Left colon (tissue), 2 donors: ENCODE data around the gene PCDHB12. TPM values are rescaled to one million over a fixed set of nuclear protein-coding genes. Genes with fewer than 3 reads are reported as not detected.
"Not testable (repeated sequence)": the region's sequence is repeated elsewhere in the genome, so short reads cannot be mapped to it uniquely, and the experiment has no call there.

Experiments used
- ATAC-seq: fragments of 200-7000 bp; cut with Tn5 transposase; one replicate; pipeline ENCODE4 v1.9.1; 2020; ENCODE audit warnings: mild to moderate bottlenecking, moderate library complexity
- DNase-seq, 2 donors: peaks; one replicate each; pipeline ENCODE4 v3.0.0-alpha.2; 2020
- intact Hi-C, 2 donors: fragments of 100-400 bp; cut with DNase I in 1 of 2; cut with micrococcal nuclease in 1 of 2; formaldehyde crosslinking; loops; one replicate each; pipeline versions ENCODE4 v1.11.2 to v1.14.0; 2022; cut with DNase I, micrococcal nuclease
- total RNA-seq, 2 donors: library from RNA; stranded (reverse); fragmentation: NEBNext Ultra II Directional; extraction: Animal tissue kit (Norgen Biotek cat#: 25700); gene quantifications; one replicate each; pipeline ENCODE4 v1.2.1, GENCODE V29; 2021
- donor health status: DM: no; HTN: no; CAD: no.
- donor health status: DM: yes; HTN: yes; CAD: no.

PCDHB12 gene
- total RNA-seq, 2 donors from 2014 or later, result 0.24 to 0.42 TPM

DNA sequence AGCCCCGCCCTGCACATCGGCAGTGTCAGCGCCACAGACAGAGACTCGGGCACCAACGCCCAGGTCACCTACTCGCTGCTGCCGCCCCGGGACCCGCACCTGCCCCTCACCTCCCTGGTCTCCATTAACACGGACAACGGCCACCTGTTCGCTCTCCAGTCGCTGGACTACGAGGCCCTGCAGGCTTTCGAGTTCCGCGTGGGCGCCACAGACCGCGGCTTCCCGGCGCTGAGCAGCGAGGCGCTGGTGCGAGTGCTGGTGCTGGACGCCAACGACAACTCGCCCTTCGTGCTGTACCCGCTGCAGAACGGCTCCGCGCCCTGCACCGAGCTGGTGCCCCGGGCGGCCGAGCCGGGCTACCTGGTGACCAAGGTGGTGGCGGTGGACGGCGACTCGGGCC is 38.5 kb downstream of the PCDHB12 start:
- intact Hi-C loops, ATAC-seq, DNase-seq: not testable (repeated sequence)

DNA sequence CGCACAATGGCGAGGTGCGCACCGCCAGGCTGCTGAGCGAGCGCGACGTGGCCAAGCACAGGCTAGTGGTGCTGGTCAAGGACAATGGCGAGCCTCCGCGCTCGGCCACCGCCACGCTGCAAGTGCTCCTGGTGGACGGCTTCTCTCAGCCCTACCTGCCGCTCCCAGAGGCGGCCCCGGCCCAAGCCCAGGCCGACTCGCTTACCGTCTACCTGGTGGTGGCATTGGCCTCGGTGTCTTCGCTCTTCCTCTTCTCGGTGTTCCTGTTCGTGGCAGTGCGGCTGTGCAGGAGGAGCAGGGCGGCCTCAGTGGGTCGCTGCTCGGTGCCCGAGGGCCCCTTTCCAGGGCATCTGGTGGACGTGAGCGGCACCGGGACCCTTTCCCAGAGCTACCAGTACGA is 38.9 kb downstream of the PCDHB12 start:
- ATAC-seq, intact Hi-C loops, DNase-seq: not testable (repeated sequence)

DNA sequence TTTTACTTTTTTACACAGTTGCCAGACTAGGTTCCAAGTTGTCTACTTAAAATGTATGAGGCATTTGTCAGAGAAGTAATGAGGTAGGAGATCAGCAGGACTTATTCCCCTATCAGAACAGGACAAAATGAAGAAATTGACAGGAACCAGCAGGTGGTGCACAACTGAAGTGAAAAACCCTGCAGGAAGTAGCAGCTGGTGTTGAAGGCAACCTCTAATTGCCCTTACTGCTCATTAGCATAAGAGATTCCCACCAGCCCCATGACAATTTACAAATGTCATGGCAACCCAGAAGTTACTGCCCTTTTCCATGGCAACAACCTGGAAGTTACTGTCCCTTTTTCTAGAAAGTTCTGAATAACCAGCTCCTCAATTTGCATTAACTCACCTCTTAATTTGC is 42.1 kb downstream of the PCDHB12 start:
- intact Hi-C loops, result no loop called here
- ATAC-seq (no peak), DNase-seq (no peak)

DNA sequence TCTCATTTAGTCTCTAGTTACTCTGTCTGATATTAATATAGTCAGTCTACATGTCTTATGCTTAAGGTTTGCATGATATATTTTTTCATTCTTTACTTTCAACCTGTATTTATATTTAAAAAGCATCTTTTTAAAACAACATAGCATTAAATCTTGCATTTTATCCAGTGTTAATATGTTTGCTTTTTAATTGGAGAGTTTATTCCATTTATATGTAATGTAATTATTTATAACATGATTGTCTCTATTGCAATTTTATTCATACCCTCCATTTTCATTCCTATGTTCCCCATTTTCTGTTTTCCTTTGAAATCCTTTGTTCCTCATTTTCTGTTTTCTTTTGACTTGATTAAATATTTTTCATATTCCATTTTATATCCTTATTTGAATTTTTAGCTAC is 49.9 kb downstream of the PCDHB12 start:
- no peak for ATAC-seq
- intact Hi-C loops, result no loop called here
- DNase-seq, result no peak

GRCh38 chr5:141258948-141259347 is 50.4 kb downstream of the PCDHB12 start:
- DNase-seq (no peak), ATAC-seq (no peak)
- intact Hi-C loops, result no loop called here

DNA sequence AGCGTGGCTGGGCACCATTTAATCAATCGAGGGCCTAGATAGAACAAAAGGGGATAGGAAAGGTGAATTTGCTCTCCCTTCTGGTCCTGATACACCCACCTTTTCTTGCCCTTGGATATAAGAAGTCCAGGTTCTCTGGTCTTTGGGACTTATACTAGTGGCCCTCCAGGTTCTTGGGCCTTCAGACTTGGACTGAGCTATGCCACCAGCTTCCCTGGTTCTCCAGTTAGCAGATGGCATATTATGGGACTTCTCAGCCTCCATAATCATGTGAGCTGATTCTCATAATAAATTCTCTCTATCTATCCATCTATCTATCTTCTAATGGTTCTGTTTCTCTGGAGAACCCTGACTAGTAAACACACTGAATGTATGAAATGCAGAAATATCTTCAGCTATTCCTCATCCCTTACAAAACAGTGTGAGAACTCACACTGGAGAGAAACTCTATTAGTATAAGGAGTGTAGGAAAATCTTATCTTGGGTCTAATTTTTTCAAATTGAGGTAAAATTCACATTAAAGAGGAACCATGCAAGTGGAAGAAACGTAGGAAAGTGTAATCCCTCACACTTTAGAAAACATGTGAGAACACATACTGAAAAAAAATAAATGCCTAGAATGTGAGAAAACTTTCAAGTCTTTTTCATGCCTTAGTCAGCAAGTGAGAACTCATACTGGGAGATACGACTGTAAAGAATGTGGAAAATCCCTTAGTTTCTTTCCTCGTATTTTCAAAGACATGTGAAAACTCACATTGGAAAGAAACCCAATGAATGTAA is 52.1 kb downstream of the PCDHB12 start:
- DNase-seq, result no peak
- intact Hi-C loops, result no loop called here
- no peak for ATAC-seq

GRCh38 chr5:141261238-141261546 is 52.7 kb downstream of the PCDHB12 start:
- DNase-seq, result no peak
- intact Hi-C loops, result no loop called here
- no peak for ATAC-seq

Other genes with a start within 250 kb of the PCDHB12 start
- under 1 TPM; 0.47 to 0.58 TPM for gene PCDHAC2, start 242.2 kb upstream of the PCDHB12 start, total RNA-seq
- gene PCDHB1, start 157.3 kb upstream of the PCDHB12 start, total RNA-seq, result not detected
- gene PCDHB2, start 114.1 kb upstream of the PCDHB12 start, total RNA-seq, result 1 to 10 TPM; 1.1 to 1.2 TPM
- gene PCDHB3, start 108.2 kb upstream of the PCDHB12 start, total RNA-seq, result 1 to 10 TPM in 1 of 2 donors, under 1 TPM in 1; 0.73 to 1.4 TPM
- gene PCDHB4, start 86.9 kb upstream of the PCDHB12 start, total RNA-seq, result under 1 TPM; 0.46 to 0.81 TPM
- under 1 TPM; 0.31 to 0.56 TPM for gene PCDHB5, start 73.5 kb upstream of the PCDHB12 start, total RNA-seq
- under 1 TPM in 1 of 2 donors, not detected in 1; 0.11 TPM for gene PCDHB6, start 58.7 kb upstream of the PCDHB12 start, total RNA-seq
- gene PCDHB7, start 36.1 kb upstream of the PCDHB12 start, total RNA-seq, result under 1 TPM; 0.12 to 0.34 TPM
- under 1 TPM; 0.59 to 0.67 TPM for gene PCDHB8, start 30.9 kb upstream of the PCDHB12 start, total RNA-seq
- gene PCDHB16, start 26.3 kb upstream of the PCDHB12 start, total RNA-seq, result 1 to 10 TPM in 1 of 2 donors, under 1 TPM in 1; 0.34 to 1.2 TPM
- under 1 TPM; 0.34 to 0.61 TPM for gene PCDHB9, start 21.6 kb upstream of the PCDHB12 start, total RNA-seq
- under 1 TPM; 0.40 to 0.56 TPM for gene PCDHB10, start 16.4 kb upstream of the PCDHB12 start, total RNA-seq
- 1 to 10 TPM in 1 of 2 donors, under 1 TPM in 1; 0.82 to 1.4 TPM for gene PCDHB11, start 9.1 kb upstream of the PCDHB12 start, total RNA-seq
- 1 to 10 TPM; 1.3 to 2.0 TPM for gene PCDHB13, start 5.2 kb downstream of the PCDHB12 start, total RNA-seq
- 1 to 10 TPM; 1.2 to 1.7 TPM for gene PCDHB14, start 14.6 kb downstream of the PCDHB12 start, total RNA-seq
- 1 to 10 TPM in 1 of 2 donors, under 1 TPM in 1; 0.49 to 1.1 TPM for gene PCDHB15, start 36.7 kb downstream of the PCDHB12 start, total RNA-seq
- gene SLC25A2, start 95.3 kb downstream of the PCDHB12 start, total RNA-seq, result 1 to 10 TPM in 1 of 2 donors, under 1 TPM in 1; 0.95 to 1.4 TPM
- 10 to 100 TPM; 52.3 to 66.1 TPM for gene TAF7, start 112.1 kb downstream of the PCDHB12 start, total RNA-seq
- under 1 TPM; 0.31 TPM for gene PCDHGA1, start 121.8 kb downstream of the PCDHB12 start, total RNA-seq
- under 1 TPM; 0.31 to 0.75 TPM for gene PCDHGA2, start 130.0 kb downstream of the PCDHB12 start, total RNA-seq
- gene PCDHGA3, start 135.1 kb downstream of the PCDHB12 start, total RNA-seq, result under 1 TPM; 0.21 to 0.39 TPM
- gene PCDHGB1, start 141.4 kb downstream of the PCDHB12 start, total RNA-seq, result 1 to 10 TPM in 1 of 2 donors, under 1 TPM in 1; 0.79 to 1.1 TPM
- gene PCDHGA4, start 146.3 kb downstream of the PCDHB12 start, total RNA-seq, result under 1 TPM; 0.37 to 0.84 TPM
- 1 to 10 TPM; 1.6 to 1.7 TPM for gene PCDHGB2, start 151.3 kb downstream of the PCDHB12 start, total RNA-seq
- gene PCDHGA5, start 155.4 kb downstream of the PCDHB12 start, total RNA-seq, result 1 to 10 TPM in 1 of 2 donors, under 1 TPM in 1; 0.70 to 1.5 TPM
- 1 to 10 TPM in 1 of 2 donors, under 1 TPM in 1; 0.98 to 1.5 TPM for gene PCDHGB3, start 161.5 kb downstream of the PCDHB12 start, total RNA-seq
- gene PCDHGA6, start 165.2 kb downstream of the PCDHB12 start, total RNA-seq, result 1 to 10 TPM; 1.6 to 2.0 TPM
- gene PCDHGA7, start 174.0 kb downstream of the PCDHB12 start, total RNA-seq, result 1 to 10 TPM; 1.3 to 1.5 TPM
- 1 to 10 TPM in 1 of 2 donors, under 1 TPM in 1; 0.98 to 1.3 TPM for gene PCDHGB4, start 179.0 kb downstream of the PCDHB12 start, total RNA-seq
- gene PCDHGA8, start 183.9 kb downstream of the PCDHB12 start, total RNA-seq, result under 1 TPM; 0.73 to 0.82 TPM
- gene PCDHGB5, start 189.2 kb downstream of the PCDHB12 start, total RNA-seq, result 1 to 10 TPM; 3.4 to 4.0 TPM
- 1 to 10 TPM; 1.6 to 2.6 TPM for gene PCDHGA9, start 194.1 kb downstream of the PCDHB12 start, total RNA-seq
- gene PCDHGB6, start 199.3 kb downstream of the PCDHB12 start, total RNA-seq, result 1 to 10 TPM; 1.9 to 2.2 TPM
- 1 to 10 TPM; 2.8 to 5.3 TPM for gene PCDHGA10, start 204.3 kb downstream of the PCDHB12 start, total RNA-seq
- gene PCDHGB7, start 209.0 kb downstream of the PCDHB12 start, total RNA-seq, result 1 to 10 TPM; 3.0 to 4.2 TPM
- 1 to 10 TPM; 1.3 to 2.2 TPM for gene PCDHGA11, start 212.3 kb downstream of the PCDHB12 start, total RNA-seq
- 1 to 10 TPM; 1.8 to 2.0 TPM for gene PCDHGA12, start 221.8 kb downstream of the PCDHB12 start, total RNA-seq